ENCODE measurements around the gene NR2F1. TPM values are rescaled to one million over a fixed set of nuclear protein-coding genes. Genes with fewer than 3 reads are reported as not detected.

The NR2F1 gene
- total RNA-seq, 2 donors from 2014 or later: 16.9 to 33.0 TPM

- Histone ChIP-seq H3K4me3 (peak overlapping the region in 1 of 2 donors; percentile 59), H3K27ac (peak overlapping the region in 3 of 4 donors; percentile 39 to 60 (median 50)), H3K27me3 (peaks cover 0 to 7% of the 10 kb centered on the region in 2 donors), H3K9me3 (no peaks in the 10 kb centered on the region), H3K4me1 (peaks cover 45% of the 10 kb centered on the region), H3K36me3 (replicated peaks in 1 of 2; ENCODE audit: insufficient read depth in 1 of 2, low read depth in 2 of 2) (no peaks in the 10 kb centered on the region)
- intact Hi-C loops (cut with DNase I): no loop called here
- 16 to 77% methylated on average over 3 to 49 of the region's 49 CpGs for WGBS, 2 donors
- DNase-seq: peak in 2 of 4 donors; percentile 19 to 39
- ATAC-seq: no peak
- TF ChIP-seq POLR2A (IDR thresholded peaks at IDR 0.05): no peak
- TF ChIP-seq, protein P1, sequence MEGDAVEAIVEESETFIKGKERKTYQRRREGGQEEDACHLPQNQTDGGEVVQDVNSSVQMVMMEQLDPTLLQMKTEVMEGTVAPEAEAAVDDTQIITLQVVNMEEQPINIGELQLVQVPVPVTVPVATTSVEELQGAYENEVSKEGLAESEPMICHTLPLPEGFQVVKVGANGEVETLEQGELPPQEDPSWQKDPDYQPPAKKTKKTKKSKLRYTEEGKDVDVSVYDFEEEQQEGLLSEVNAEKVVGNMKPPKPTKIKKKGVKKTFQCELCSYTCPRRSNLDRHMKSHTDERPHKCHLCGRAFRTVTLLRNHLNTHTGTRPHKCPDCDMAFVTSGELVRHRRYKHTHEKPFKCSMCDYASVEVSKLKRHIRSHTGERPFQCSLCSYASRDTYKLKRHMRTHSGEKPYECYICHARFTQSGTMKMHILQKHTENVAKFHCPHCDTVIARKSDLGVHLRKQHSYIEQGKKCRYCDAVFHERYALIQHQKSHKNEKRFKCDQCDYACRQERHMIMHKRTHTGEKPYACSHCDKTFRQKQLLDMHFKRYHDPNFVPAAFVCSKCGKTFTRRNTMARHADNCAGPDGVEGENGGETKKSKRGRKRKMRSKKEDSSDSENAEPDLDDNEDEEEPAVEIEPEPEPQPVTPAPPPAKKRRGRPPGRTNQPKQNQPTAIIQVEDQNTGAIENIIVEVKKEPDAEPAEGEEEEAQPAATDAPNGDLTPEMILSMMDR (IDR thresholded peaks at IDR 0.05): no peak
Measured at GRCh38 chr5:93578813-93579691, 4.0 kb upstream of the NR2F1 start.

DNA sequence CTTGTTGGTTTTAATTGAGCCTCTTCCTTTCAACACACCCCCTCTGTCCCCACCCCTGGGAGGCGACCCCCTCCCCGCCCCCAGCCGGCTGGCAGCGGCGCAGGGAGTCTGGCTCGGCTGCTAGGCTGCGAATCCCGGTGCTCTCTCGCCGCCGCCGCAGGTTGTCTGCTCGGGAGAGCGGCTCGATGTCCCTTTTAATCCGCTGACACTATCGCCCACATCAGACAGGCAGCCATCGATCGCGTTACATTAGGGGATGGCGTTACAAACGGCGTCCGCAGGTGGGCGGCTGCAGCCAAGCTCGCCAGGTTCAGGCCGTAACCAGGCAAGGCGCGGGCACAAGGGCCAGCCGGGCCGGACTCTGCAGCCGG is 3.3 kb upstream of the NR2F1 start:
- no peaks in the 10 kb centered on the region for H3K36me3 ChIP-seq (replicated peaks in 1 of 2; ENCODE audit: insufficient read depth in 1 of 2, low read depth in 2 of 2)
- no peaks in the 10 kb centered on the region for H3K9me3 ChIP-seq
- peaks cover 0 to 7% of the 10 kb centered on the region in 2 donors for H3K27me3 ChIP-seq
- WGBS, 2 donors: 0% methylated on average over 32 of the region's 32 CpGs; no CpG with 5 or more reads in 1 of the 2 donors
- TF ChIP-seq POLR2A (IDR thresholded peaks at IDR 0.05): no peak
- TF ChIP-seq, protein P1 (IDR thresholded peaks at IDR 0.05): no peak
- peak overlapping the region in 1 of 2 donors; percentile 59 for H3K4me3 ChIP-seq
- peaks cover 45% of the 10 kb centered on the region for H3K4me1 ChIP-seq
- DNase-seq (no peak), ATAC-seq (no peak)
- H3K27ac ChIP-seq: peak overlapping the region in 3 of 4 donors; percentile 39 to 60 (median 50)
- intact Hi-C loops (cut with DNase I): no loop called here

DNA sequence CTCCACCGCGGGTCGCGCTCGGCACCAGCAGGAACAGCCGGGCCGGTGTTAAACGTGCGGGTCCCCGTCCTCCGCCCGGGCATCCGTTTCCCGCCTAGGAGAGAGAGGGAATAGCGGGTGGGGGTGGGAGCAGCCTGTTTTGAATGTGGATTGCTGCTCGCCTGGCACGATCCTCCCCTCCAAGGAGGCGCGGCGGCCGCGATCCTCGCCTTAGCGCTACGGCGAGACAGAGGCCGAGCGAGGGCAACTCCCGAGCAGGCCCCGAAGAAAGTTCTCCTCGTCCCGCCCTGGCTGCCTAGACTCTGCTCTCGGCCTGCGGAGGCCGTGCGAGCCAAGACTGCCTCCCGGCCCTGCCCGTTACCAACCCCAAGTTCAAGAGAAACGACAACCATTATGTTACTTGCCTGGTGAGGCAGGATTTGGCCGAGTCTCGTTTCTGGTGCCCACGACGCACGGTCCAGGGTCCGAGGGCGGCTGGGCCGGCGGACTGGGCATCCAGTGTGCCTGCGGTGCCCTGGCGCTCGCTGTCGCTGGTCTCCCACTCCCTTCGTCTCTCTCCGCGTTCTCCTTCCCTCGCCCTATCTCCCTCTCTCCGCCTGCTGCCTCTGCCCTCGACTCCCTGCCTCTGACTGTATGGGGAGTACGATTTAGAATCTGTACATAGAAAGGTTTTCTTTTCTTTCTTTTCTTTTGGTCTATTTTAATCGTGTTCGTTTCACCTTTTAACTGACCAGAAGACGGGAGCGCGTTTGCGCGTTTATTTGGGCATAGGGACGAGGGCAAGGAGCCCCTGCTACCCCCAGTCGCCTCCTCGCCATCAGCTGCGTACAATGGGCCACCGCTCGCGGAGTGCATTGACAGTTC is 2.7 kb upstream of the NR2F1 start:
- H3K4me3 ChIP-seq: peak overlapping the region; percentile 50 to 59
- peaks cover 45% of the 10 kb centered on the region for H3K4me1 ChIP-seq
- ATAC-seq: peak; percentile 10
- peaks cover 0 to 7% of the 10 kb centered on the region in 2 donors for H3K27me3 ChIP-seq
- no peaks in the 10 kb centered on the region for H3K36me3 ChIP-seq (replicated peaks in 1 of 2; ENCODE audit: insufficient read depth in 1 of 2, low read depth in 2 of 2)
- H3K27ac ChIP-seq: peak overlapping the region in 3 of 4 donors; percentile 48 to 60 (median 50)
- intact Hi-C loops (cut with DNase I): no loop called here
- DNase-seq: peak in 1 of 4 donors; percentile 51
- 0 to 1% methylated on average over 28 to 73 of the region's 73 CpGs for WGBS, 2 donors
- TF ChIP-seq, protein P1 (IDR thresholded peaks at IDR 0.05): no peak
- no peak for TF ChIP-seq POLR2A (IDR thresholded peaks at IDR 0.05)
- no peaks in the 10 kb centered on the region for H3K9me3 ChIP-seq

GRCh38 chr5:93580927-93581445 is 2.0 kb upstream of the NR2F1 start, which contains the start of gene NR2F1-AS1:
TSS of gene NR2F1-AS1 (minus strand) at chr5:93581219.
- 0 to 1% methylated on average over 35 to 41 of the region's 41 CpGs for WGBS, 2 donors
- Histone ChIP-seq H3K9me3 (no peaks in the 10 kb centered on the region), H3K27me3 (peaks cover 0 to 10% of the 10 kb centered on the region in 2 donors), H3K4me1 (peaks cover 45% of the 10 kb centered on the region), H3K27ac (peak within 1 kb of the TSS in 3 of 4 donors; percentile 48 to 60 (median 50)), H3K36me3 (replicated peaks in 1 of 2; ENCODE audit: insufficient read depth in 1 of 2, low read depth in 2 of 2) (no peaks in the 10 kb centered on the region), H3K4me3 (peak within 1 kb of the TSS; percentile 50 to 59)
- TF ChIP-seq, protein P1 (IDR thresholded peaks at IDR 0.05): no peak
- peak in 1 of 3 donors; percentile 21 for TF ChIP-seq POLR2A (IDR thresholded peaks at IDR 0.05)
- DNase-seq: no peak
- peak; percentile 7 for ATAC-seq
- intact Hi-C loops (cut with DNase I): no loop called here
